ENCODE data around the gene RTF1.
"Not testable (repeated sequence)": the region's sequence is repeated elsewhere in the genome, so short reads cannot be mapped to it uniquely, and the experiment has no call there.

RTF1 gene

DNA sequence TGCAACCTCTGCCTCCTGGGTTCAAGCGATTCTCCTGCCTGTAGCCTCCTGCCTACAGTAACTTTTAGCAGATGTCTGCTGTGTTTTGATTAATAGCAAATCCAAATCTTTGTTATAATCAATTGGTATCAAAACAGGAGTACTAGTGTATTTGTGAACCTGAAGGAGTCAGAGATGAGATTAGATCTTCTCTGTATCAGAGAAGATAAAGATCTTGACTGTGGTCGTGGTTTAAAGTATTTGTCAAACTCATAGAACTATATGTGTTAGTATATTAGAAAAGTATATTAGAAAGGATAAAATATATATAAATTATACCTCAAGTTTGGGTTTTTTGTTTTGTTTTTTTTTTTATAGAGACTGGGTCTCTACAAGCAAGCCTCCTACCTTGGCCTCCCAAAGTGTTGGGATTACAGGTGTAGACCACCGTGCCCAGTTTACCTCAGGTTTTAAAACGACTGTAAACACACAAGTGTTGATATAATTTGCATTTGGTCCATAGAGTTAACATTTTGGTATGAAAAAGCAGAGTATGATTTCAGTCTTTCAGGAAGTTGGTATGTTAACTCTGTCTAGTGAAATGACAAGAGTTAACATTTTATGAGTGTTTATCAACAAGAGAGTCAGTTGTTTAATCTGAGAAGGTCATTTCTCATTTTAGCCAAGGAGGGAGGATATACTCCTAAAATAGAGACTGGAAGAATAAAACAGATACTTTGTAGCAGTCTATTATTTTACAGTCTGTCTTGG, 18.3 kb downstream of the RTF1 start:
- DNase-seq (ENCODE audit: low read depth in 2 of 2, low spot score in 1 of 2) = no peak

DNA sequence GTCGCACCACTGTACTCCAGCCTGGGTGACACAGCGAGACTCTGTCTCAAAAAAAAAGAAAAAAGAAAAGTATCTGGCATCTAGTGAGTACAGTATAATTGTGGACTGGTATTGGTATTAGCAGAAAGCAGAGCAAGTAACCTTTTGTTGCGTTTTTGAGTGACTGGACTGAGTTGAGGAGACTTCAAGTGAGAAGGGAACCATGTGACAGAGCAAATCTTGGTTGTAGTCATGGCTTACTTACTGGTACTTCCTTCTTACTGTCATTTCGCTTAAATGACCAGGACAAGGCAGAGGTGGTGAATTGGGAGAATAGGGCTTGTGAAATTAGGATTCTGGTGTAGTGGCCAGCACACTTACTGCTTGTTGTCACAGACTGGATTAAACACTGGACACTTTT, 20.6 kb downstream of the RTF1 start:
- DNase-seq (ENCODE audit: low read depth in 2 of 2, low spot score in 1 of 2) = no peak

DNA sequence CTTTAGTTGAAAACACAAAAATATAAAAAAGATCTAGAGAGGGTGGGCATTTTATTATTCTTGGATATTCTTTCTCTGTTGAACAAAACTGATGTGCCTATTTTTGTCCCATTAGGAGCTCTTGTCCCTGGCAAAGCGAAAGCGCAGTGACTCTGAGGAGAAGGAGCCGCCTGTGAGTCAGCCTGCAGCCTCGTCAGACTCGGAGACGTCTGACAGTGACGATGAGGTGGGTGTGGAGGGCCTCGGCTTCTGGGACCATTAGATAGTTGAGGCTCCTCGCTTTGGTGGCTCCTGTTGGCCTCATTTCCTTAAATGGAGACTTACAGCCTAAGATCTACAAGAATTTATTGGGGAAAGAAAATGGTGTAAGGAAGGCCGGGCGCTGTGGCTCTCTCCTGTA, 21.3 kb downstream of the RTF1 start:
- no peak for DNase-seq (ENCODE audit: low read depth in 2 of 2, low spot score in 1 of 2)

DNA sequence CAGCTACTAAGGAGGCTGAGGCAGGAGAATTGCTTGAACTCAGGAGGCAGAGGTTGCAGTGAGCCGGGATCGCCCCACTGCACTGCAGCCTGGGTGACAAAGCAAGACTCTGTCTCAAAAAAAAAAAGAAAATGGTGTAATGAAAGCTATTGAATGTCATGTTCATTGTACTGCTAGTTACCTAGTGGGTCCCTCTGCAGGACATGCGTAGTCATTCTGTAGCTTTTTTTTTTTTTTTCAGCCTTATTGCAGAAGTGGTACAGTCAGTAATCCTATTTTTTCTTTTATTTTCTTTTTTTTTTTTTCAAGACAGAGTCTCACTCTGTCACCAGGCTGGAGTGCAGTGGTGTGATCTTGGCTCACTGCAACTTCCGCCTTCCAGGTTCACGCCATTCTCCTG, 21.9 kb downstream of the RTF1 start:
- DNase-seq (ENCODE audit: low read depth in 2 of 2, low spot score in 1 of 2) = not testable (repeated sequence)

DNA sequence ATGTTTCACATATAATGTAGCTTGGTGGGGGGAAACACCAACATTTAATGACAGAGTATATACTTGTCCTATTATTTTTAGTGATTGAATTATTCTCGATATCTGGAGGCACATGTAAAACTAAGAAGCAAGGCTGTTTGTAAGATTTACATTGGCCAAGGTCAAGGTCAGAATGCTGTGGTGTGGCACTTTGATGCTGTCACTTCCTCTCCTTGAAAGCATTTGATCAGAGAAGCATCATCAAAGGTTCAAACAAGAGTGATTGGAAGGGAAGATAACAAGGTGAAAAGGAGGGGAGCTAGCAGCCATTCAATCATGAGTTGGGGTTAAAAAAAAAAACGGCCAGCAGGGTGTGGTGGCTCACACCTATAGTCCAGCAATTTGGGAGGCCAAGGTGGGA, 26.4 kb downstream of the RTF1 start:
- DNase-seq (ENCODE audit: low read depth in 2 of 2, low spot score in 1 of 2) = no peak

DNA sequence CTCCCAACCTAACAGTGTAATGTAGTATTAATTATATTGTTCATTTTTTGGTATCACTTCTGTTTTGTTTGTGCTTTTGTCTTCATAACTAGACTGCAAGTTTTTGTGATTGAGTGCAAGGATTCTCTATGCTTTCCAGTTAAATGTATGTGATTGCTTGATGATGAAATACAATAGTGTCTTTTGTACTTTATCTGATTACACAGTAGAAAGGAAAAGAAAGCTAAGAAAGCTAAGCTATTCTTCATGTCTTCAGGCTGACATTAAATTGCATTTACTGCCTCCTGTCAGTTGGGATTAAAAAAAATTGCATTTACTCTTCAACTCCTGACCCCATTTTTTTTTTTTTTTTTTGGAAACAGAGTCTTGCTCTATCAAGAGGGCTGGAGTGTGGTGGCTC, 28.5 kb downstream of the RTF1 start:
- DNase-seq (ENCODE audit: low read depth in 2 of 2, low spot score in 1 of 2) = no peak

DNA sequence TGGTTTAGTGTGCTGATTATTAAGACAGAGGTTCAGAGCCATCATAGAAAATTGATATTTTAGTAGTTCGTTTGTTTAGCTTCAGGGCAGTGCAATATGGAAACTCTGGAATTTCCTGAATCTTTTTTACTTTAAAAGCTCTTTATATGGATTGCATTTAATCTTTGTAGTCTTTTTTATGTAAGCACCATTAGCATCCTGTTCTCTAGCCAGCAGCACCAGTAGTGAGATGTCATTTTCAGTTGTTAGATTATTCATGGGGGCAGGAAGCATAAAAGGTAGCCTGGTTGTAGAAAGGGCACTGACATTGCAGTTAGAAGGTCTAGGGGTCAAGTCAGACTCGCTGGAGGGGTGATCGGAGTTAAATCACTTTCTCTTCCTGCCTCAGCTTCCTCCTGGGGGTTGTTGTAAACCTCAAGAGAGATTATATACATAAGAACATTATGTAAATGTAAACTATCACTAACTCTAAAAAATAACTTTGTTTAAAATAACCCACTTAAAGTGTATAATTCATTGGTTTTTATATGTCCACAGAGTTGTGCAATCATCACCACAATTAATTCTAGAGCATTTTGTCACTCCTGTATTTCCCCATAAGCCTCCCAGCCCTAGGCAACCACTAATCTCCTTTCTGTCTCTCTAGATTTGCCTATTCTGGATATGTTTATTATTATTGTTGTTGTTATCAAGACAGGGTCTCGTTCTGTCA, 45.3 kb downstream of the RTF1 start:
- no peak for DNase-seq (ENCODE audit: low read depth in 2 of 2, low spot score in 1 of 2)

DNA sequence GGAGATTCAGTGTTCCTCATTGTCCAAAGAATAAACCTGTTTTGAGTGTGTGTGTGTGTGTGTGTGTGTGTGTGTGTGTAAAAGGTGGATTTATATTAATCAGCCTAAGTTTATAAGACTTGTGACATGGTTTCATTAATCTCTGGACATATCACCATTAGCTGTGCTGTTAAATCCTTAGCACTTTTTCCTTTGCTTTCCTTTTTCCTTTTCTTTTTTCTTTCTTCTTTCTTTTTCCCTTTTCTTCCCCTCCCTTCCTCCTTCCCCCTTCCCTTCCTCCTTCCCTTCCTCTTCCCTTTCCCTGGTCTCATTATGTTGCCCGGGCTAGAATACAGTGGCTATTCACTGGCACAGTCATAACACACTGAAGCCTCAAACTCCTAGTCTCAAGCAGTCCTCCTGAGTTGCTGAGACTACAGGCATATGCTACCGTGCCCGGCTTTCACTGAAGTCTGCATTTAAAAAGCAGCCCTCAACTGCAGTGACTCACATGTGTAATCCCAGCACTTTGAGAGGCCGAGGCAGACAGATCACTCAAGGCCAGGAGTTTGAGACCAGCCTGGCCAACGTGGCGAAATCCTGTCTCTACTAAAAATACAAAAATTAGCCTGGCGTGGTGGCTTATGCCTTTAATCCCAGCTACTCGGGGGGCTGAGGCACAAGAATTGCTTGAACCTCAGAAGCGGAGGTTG, 48.1 kb downstream of the RTF1 start:
- no peak for DNase-seq (ENCODE audit: low read depth in 2 of 2, low spot score in 1 of 2)

DNA sequence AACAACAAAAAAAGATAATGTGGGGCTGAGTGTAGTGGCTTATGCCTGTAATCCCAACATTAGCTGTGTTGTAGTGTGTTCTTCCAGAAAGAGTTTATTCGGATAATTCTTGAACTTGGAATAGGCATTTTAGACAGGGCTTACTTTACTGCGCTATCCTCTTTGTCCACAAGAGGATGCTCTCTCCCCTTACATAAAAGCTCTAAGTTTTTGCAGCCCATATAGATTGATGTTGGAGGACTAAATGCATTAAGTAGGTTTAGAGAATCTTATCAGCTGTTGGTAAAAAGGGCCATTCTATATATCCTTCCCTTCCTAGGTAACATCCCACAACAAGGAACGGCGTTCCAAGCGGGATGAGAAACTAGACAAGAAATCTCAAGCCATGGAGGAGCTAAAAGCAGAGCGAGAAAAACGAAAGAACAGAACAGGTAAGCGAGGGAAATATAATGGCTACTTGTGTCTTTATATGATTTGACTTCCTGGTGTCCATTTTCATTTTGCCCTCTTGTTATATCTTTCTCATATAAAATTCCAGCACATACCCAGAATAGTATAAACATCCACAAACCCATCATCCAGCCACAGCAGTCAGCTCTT, 49.0 kb downstream of the RTF1 start:
- no peak for DNase-seq (ENCODE audit: low read depth in 2 of 2, low spot score in 1 of 2)

DNA sequence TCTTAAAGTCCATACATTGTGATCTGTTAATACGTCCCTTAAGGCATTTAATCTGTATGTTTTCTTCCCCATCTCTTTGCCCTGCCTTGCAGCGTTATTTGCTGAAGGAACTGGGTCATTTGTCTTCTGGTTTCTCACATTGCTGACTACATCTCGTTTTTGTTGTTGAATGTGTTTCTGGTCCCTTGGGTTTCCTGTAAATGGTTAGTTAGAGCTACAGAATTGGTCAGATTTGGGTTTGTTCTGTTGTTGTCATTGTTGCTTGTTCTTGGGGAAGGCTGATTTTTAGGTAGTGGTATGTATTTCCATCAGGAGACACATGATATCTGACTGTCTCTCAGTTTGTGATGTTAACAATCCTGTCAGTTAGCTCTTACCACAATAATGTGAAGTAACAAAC, 49.8 kb downstream of the RTF1 start:
- DNase-seq (ENCODE audit: low read depth in 2 of 2, low spot score in 1 of 2) = no peak

DNA sequence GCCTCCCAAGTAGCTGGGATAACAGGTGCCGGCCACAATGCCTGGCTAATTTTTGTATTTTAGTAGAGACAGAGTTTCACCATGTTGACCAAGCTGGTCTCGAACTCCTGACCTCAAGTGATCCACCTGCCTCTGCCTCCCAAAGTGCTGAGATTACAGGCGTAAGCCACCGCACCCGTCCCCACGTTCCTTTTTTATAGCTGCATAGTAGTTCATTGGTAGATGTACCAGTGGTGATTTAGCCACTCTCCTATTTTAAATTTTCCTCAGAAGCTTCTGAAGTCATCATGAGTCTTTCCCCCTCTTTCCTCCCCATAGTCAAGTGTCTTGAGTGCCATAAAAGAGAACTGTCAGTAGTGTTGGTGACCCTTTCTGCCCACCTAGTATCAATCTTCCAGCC, 52.7 kb downstream of the RTF1 start:
- not testable (repeated sequence) for DNase-seq (ENCODE audit: low read depth in 2 of 2, low spot score in 1 of 2)

DNA sequence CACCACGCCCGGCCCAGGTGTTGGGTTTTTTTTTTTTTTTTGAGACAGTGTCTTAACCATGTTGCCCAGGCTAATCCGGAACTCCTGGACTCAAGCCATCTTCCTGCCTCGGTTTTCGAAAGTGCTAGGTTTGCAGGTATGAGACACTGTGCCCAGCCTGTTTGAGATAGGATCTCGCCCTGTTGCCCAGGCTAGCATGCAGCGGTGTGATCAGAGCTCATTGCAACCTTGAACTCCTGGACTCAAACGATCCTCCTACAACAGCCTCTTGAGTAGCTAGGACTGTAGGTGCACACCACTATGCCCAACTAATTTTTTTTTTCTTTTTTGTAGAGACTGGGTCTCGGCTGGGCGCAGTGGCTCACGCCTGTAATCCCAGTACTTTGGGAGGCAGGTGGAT, 56.5 kb downstream of the RTF1 start:
- DNase-seq (ENCODE audit: low read depth in 2 of 2, low spot score in 1 of 2) = no peak

DNA sequence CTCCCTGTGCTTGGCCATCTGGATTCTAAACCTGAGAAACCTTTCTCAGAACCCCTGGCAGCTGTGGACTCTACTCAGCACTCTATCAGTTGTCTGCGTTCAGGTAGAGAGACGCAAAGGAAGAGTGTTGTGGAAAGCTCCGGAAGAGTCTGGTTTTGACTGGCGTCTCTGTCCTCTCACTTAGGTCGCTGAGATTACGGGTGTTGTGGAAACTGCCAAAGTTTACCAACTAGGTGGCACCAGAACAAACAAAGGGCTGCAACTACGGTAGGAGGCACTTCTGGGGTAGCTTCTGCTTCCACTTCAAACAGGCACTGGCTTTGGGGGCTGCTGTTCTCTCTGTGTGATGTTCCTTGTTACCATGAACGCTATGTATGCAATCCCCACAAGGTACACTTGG, 57.5 kb downstream of the RTF1 start:
- no peak for DNase-seq (ENCODE audit: low read depth in 2 of 2, low spot score in 1 of 2)

DNA sequence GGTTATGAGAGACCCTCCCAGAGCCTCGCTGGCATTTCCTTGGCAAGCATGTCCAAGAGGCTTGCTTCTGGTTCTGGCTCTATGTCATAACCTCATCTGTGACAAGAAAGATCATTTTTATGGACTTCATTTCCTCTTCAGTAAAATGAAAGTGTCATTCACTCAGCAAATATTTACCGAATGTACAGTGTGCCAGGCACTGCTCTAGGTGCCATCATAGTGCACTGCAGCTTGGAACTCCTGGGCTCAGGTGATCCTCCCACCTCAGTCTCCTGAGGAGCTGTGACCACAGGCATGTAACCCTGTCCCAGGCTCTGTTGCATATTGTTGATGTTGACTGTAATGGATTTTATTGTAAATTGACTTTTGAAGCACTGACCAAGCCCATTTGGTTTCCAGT, 58.0 kb downstream of the RTF1 start:
- DNase-seq (ENCODE audit: low read depth in 2 of 2, low spot score in 1 of 2) = no peak

DNA sequence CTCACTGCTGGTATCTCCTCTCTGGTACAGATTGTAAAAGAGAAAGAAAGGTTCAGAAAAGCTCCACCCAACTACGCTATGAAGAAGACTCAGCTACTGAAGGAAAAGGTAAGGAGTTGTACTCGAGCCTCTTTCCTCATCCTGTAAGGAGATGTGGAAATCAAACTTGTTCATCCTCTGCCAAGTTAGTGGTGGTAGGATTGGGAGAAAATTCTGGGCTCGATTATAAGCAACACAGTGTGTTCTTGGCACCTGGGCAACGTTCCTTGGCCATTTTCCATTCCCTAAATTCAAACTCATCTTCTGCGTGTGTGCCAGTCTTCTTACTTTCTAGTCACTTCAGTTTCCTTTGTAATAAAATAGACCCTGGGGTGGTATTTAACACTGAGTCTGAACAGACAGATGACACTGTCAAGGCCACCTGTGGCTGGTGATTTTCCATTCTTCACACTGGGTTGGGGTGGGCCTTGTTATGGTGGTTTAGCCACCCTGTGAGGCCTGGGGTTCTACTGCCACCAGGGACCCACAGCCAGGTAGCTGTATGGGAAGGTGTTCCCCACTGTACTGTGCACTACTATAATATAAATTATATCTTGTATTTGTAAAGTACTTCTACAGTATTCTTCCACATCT, 59.6 kb downstream of the RTF1 start:
- DNase-seq (ENCODE audit: low read depth in 2 of 2, low spot score in 1 of 2) = no peak

DNA sequence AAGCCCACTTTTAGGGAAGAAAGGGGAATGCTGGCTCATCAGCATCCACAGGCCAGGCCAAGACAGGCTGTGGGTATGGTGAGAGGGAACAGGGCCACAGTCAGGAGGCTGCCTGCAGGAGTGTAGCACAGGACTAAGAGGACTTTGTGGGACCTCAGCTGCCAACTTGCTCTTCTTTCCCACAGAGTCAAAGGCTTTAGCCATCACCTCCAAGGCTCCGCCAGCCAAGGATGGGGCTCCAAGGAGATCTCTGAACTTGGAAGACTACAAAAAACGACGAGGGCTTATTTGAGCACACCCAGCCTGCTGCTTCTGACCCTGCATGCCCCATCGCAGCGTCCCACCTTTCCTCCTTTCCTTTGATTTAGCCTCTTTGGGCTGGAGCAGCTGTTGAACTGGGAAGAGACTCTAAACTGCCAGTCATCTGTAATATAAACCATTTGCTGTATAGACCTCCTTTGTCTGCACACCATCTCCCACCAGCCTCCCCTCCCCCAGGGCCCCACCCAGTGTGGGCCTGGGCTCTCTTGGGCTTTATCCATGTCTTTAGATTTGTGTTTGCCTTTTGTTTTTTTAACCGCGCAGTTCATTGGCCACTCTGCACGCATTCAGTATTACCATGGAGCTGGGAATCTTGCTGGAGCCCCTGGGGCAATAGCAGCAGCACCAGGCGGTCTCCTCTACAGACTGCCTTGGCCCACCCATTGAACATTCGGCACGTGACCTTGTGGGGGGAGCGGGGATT, 63.7 kb downstream of the RTF1 start:
- DNase-seq (ENCODE audit: low read depth in 2 of 2, low spot score in 1 of 2) = no peak

DNA sequence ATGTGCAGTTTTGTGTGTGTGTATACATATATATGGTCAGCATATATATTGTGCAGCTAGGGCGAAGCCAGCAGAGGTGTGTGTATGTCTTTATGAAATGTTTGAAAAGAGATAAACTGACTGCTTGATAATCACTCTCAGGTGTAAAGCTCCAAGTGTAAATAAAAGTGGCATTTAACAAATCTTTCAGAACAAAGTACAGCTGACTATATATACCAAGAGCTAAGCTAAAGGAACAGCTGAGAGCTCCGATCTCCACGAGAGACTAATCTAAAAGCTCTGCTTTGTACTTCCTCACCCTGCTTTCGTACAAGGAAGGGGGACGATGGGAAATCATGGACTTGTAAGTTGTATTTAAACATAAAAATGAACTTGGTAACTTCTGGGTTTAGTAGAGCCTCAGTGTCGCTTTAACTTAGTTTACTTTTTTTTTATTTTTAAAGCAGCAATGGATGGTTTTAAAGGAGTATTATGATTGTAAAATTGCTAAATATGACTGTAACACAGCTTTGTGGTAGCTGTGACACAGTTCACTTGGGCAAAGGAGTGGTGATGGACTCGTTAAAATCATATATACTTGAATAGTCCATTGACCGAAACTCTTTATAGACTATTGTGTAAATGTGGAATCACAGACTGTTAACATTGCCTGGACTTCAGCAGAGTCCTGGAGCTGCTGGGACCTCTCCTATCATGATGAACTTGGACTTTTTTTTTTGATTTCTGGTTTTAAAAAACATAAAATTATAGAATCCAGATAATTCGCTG, 65.4 kb downstream of the RTF1 start:
- no peak for DNase-seq (ENCODE audit: low read depth in 2 of 2, low spot score in 1 of 2)

DNA sequence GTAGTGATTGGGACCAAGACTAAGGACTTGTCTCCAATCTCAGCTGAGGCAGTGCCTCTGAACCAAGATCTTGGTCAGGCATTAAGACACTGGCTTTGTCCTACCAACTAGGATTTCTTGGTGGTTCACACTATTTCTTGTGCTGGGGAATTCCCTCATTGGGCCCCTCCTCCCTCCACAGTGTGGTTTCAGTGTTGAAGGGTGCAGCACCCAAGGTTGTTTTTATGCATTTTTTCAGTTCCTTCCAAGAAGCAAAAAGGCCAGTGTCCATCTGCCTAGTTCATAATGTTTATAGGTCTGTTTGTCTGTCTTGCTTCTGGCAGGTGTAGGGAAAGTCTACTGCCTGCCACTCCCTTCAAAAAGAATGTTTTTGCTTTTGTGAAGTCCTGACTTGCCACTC, 66.2 kb downstream of the RTF1 start:
- DNase-seq (ENCODE audit: low read depth in 2 of 2, low spot score in 1 of 2) = no peak

DNA sequence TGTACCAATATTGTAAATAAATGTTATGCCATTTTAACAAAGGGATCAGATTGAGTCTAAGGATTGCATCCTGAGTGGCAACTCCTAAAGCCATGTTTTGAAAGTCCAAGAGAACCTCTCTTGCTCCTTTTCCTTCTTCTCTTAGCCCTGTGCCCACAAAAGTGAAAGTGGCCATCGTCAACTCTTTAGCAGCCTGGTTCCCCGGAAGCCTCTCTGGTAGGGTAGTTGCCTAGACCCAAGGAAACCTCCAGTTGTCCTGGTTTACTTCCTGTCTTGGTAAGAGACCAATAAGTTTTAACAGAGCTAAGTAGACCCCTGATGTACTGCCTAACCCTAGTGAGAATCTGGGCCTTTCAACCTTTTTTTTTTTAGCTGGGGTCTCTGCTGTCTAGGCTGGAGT, 66.6 kb downstream of the RTF1 start:
- DNase-seq (ENCODE audit: low read depth in 2 of 2, low spot score in 1 of 2) = no peak
